H1 (cell line): ENCODE results near the gene HEBP2. TPM values are rescaled to one million over a fixed set of nuclear protein-coding genes. Genes with fewer than 3 reads are reported as not detected.

Source experiments
- CHD1 ChIP-seq: IDR thresholded peaks from 2 replicates; pipeline ENCODE4 v1.6.1; 2012; ENCODE audit warnings: low read depth, low read length, improper control_type of control experiment
- CHD7 ChIP-seq: fragments of 300-600 bp; sonication (generic); IDR thresholded peaks from 2 replicates; pipeline ENCODE4 v1.7.1; 2012; ENCODE audit warnings: low read length, moderate library complexity, mild to moderate bottlenecking, inconsistent platforms; ENCODE audit not compliant: insufficient replicate concordance
- EP300 ChIP-seq, 2 experiments: IDR thresholded peaks; 1 replicate in 1 of 2; 2 replicates in 1 of 2; pipeline ENCODE4 v1.6.1; 2011 to 2012; ENCODE audit warnings: low read depth in 2 of 2, low read length in 2 of 2, mild to moderate bottlenecking in 2 of 2, borderline replicate concordance in 1 of 2, inconsistent platforms in 1 of 2, moderate library complexity in 1 of 2
- EZH2 ChIP-seq: fragments of 200-600 bp; sonication (generic); IDR thresholded peaks from 2 replicates; pipeline ENCODE4 v1.7.1; 2012; ENCODE audit warnings: low read depth, mild to moderate bottlenecking, moderate library complexity, low read length, inconsistent platforms; ENCODE audit not compliant: severe bottlenecking
- FOSL1 ChIP-seq: IDR thresholded peaks from 2 replicates; pipeline ENCODE4 v1.6.1; 2011; ENCODE audit warnings: mild to moderate bottlenecking, low read depth, low read length, moderate library complexity; ENCODE audit not compliant: insufficient read depth
- PHF8 ChIP-seq: fragments of 200-600 bp; sonication (generic); conservative IDR thresholded peaks from 2 replicates; pipeline ENCODE4 v1.7.1; 2012; ENCODE audit warnings: low read depth, mild to moderate bottlenecking, inconsistent platforms, low read length, moderate library complexity
- SRF ChIP-seq: IDR thresholded peaks from 2 replicates; pipeline ENCODE4 v1.6.1; 2011; ENCODE audit warnings: mild to moderate bottlenecking, low read depth, low read length, moderate library complexity
- TEAD4 ChIP-seq: IDR thresholded peaks from 2 replicates; pipeline ENCODE4 v1.6.1; 2012; ENCODE audit warnings: low read depth, low read length, inconsistent platforms, mixed read lengths
- polyA plus RNA-seq, 7 experiments: library from polyadenylated mRNA; depleted of rRNA in 3 of 7; stranded (reverse) in 5 of 7; unstranded in 2 of 7; fragments of >200 nt in 5 of 7; fragments of 200-250 nt in 2 of 7; gene quantifications; 1 replicate in 5 of 7; 2 replicates in 1 of 7; 4 replicates in 1 of 7; pipeline versions ENCODE4 v1.2.1 to v1.2.3, GENCODE V29; 2011 to 2013; ENCODE audit warnings: missing spikeins in 2 of 7, mixed read lengths in 2 of 7
- total RNA-seq: library from RNA; stranded (reverse); fragmentation: NEBNext Ultra II Directional; extraction: Animal tissue kit (Norgen Biotek cat#: 25700); gene quantifications from 2 replicates; pipeline ENCODE4 v1.2.1, GENCODE V29; 2021

The HEBP2 gene
- total and polyA plus RNA-seq, 2 of the 8 experiments (the other 6 are each of a cell fraction or from before 2014, with no cell fraction given) = 6.5 to 37.9 TPM

GRCh38 chr6:138456401-138456790, 52.4 kb downstream of the HEBP2 start (continued):
- no peak for TF ChIP-seq EZH2
- no peak for TF ChIP-seq PHF8
- no peak for TF ChIP-seq TEAD4
- no peak for TF ChIP-seq EP300 (IDR thresholded peaks at IDR 0.05; ENCODE audit: borderline replicate concordance in 1 of 2, low read depth in 2 of 2, low read length in 2 of 2)
- no peak for TF ChIP-seq FOSL1
- no peak for TF ChIP-seq CHD1
- TF ChIP-seq CHD7 = no peak
- no peak for TF ChIP-seq SRF
- TF ChIP-seq, all 59 proteins: peak for 0
